ENCODE data around the gene KAZN.

KAZN gene

GRCh38 chr1:14590411-14591180, 7.9 kb upstream of the KAZN start:
- no peak for DNase-seq

- DNase-seq: no peak
Observed at GRCh38 chr1:14591600-14591999, 6.9 kb upstream of the KAZN start.

DNA sequence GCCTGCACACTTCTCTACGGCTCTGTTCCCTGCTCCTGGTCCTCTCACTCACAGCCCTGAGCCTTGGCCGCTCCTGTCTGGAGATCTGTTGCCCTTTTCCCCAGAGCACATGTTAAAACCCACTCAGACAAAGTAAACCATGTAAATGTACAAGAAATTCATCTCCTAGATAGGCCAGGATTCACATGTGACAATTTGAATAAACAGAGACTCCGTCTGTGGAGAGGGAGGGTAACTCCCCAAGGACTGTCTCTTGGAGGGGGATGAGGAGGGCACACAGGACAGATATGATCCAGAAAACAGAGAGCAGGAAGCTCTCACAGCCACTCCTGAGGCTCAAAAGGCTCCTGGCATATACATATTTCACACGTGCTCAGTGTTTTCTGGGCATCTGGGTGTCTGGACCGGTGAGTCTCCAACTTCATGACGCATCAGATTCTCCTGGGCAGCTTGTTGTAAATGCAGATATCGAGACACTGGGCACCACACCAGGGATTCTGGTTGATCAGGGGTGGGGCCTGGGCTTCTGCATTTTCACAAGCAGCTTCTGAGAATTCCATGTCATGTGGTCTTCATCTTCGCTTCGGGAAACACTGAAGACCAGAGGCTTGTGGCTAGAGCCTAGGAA, 6.4 kb upstream of the KAZN start:
- DNase-seq: no peak

- DNase-seq: no peak
Observed at GRCh38 chr1:14593302-14593701, 5.2 kb upstream of the KAZN start.

DNA sequence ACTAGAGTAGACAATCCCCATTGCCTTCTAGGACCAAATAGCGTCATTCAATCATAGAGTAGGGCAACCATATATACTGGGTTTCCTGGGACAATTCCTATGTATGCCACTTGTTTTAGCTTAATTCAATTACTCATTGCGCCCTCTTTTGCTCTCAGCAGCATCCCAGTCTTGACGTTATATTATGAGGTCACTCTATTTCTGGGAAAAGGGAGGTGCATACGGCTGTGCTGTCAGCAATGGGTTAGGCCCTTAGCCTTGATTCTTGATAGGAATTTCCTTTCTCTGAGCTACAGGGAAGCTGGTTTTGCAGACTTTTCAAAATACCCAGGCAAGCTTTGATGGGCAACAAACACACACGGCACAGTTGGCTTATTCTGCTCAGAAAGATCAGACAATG, 4.4 kb upstream of the KAZN start:
- DNase-seq: no peak

GRCh38 chr1:14596591-14596990, 1.9 kb upstream of the KAZN start:
- DNase-seq: no peak

GRCh38 chr1:14597343-14598006, 1.0 kb upstream of the KAZN start:
- no peak for DNase-seq

DNA sequence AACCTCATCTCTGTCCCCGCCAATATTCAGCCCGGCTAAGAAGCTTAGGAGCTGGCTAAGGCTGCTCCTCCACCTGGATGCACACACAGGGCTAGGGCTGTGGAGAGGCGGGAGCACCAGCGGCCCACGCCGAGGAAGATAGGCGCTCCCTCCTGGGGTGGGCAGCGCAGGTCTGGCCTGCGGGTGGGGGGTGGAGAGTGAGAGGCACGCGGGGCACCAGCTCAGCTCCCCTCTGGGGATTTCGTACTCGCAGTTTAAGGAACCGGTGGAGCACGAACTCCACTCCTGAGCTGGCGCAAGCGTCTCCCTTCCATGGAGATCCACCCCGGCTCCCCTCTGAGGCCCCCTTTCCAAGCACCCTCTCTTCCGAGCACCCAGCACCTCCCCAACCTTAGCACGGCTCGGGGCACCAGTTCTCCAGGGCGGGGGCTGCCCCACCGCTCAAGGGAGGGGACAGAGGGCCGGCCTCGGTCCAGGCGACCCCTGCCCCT, 433 bp upstream of the KAZN start:
- peak; percentile 27 for DNase-seq

DNA sequence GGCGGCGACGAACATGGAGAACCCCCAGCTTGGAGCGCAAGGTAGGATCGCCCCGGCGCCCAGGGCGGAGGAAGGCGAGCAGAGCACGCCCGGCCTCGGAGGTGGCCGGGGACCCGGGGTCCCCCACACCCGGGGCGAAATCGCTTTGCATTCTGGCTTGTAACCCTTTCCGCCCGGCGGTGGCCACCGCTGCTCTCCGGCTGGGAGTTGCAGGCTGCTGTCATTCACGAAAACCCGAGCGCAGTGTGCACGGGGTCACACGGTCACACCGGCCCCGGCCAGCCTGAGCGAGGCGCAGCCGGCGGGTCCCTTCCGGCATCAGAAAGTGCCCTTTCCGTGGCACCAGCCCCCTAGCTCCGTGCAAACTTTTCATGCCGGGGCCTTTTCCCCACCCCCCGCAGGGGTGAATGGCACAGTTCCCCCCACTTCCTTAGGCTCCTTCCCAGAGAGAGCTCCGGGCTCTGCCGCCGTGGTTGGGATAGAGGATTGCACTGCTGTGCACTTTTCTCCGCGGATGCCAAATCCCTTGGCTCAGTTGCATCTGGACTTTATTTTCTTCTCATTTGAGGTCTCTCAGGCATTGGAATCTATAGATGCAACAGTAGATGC, 802 bp downstream of the KAZN start:
- DNase-seq: no peak

DNA sequence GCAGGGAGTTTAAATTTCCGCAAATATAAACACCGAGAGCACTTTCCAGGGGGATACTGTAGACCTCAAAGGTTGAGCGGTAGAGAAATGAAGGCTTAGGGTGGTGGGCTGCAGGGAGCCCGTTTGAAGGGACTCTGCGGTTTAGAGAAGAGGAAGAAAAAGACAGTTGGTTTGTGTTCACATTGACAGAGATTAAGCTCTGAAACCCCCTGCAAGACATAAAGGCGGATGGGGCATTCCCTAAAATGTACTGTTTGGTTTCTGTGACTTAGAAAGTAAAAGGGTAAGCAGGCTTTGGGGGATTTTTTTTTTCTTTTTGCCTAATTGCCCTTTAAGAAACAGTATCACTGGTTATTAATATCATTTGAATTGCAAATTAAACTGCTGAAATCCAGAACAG, 1.3 kb downstream of the KAZN start:
- DNase-seq: no peak

DNA sequence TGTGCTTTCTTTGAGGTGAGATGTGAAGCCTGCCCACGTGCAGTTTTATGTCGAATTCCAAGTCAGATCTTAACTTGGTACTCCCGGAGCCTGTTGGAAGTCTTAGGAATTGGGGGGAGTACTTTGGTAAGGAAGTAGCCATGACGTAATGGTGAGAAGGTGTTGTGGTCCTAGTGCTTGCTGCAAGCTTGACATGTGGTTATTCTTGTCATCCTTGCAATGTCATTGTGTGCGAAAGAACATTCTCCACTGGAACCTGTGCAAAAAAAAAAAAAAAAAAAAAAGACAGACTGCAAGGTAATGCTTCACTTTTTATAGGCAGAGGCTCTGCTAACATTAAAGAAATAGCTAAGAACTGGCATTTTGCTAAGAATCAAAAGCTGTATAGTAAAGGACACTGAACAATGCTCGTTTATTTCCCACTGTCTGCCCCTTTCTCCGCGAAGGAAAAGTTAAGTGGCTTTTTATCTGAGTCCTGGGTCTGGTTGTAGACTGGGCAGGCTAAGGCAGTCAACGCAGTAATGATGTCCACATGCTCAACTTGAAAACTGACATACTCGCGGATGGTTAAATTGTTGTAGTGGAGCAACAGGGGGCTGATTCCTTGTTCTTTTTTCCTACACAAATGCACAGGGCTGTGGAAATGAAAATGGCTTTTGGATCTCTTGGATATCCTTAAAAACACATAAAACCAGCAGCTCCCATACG, 2.1 kb downstream of the KAZN start:
- no peak for DNase-seq

DNA sequence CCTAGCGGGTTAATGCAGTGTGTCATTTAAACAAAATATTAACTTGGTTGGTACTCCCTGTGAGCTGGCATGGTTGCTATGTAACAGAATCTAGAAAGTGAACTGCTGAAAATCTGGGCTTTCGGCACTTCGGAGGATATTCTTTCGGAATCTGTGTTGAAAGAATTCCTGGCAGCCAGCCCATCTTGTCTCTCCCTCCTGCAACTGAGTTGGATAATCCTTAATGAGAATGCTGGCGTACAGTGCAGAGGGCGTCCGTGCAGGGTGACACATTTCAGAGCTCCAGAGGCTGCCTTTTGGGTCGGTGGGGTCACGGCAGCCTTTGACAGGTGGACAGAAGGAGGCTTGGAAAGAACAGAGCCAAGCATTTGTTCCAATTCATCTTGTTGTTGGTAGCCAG, 3.7 kb downstream of the KAZN start:
- DNase-seq: peak; percentile 41

- DNase-seq: no peak
Observed at GRCh38 chr1:14603645-14604044, 5.2 kb downstream of the KAZN start.

DNA sequence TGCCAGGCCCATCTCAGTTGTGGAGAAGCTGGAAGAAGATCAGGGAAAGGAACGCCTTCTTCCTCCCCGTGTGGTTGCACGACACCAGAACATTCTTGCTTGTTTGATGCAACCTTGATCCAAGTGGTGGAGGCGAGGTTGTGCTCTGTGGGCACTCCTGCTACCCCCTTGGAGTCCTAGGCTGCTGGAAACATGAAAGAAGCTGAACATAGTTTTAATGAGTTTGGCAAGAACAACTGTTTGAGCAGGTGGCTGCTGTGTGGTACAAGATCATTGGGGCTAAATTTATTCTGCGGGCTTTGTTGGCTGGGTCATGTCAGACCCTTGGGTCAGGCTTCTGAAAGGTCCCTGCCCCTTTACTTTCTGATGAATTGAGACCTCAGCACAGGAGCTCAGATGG, 5.9 kb downstream of the KAZN start:
- DNase-seq: no peak

- no peak for DNase-seq
Observed at GRCh38 chr1:14605945-14606344, 7.5 kb downstream of the KAZN start.

DNA sequence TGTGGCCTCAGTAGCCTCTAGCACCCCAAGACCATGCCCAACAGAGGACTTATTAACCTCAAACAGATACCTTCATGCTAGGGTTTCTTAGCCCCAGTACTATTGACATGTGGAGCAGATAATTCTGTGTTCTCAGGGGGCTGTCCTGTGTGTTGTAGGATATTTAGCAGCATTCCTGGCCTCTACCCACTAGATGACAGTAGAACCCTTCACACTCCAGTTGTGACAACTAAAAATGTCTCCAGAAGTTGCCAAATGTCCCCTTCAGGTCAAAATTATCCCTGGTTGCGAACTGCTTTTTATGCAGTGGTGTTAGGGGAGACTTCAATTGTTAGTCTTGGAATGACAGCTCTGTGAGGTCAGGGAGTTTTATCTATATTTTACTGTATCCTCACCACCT, 8.1 kb downstream of the KAZN start:
- peak; percentile 22 for DNase-seq

- no peak for DNase-seq
Observed at GRCh38 chr1:14607295-14607694, 8.8 kb downstream of the KAZN start.

- no peak for DNase-seq
Observed at GRCh38 chr1:14608308-14608707, 9.8 kb downstream of the KAZN start.

DNA sequence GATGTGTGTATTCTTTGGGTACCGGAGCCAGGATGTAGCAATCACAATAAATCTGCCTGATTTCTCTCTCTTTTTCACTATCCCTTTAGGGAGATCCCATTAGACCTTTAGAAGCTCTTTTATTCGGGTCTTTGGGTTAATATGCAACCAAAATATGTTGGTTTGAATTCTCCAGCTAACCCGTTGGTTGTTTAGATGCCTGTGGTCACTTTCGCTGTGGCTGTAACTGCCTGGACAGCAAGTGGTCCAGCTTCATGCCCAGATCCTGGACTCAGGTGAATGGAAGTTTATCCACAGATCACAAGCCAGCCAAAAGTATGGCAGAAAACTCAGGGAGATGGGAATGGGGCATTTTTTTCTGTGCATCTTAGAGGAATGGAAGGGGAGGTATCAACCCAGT, 12.3 kb downstream of the KAZN start:
- DNase-seq: no peak

DNA sequence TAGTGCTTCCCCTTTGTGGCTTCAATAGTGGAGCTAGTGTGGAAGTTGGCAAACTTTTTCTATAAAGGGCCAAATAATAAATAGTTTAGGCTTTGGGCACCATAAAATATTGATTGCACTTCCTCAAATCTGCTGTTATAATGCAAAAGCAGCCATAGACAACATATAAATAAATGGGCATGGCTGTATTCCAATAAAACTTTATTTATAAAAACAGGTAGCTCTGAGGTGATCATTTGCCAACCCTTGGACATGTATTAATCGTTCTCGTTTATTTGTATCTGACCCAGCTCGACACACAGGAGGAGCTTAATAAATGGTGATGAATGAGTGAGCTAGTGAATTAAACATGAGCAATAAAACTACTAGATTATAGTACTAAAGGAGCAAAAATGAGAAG, 13.3 kb downstream of the KAZN start:
- DNase-seq: no peak

DNA sequence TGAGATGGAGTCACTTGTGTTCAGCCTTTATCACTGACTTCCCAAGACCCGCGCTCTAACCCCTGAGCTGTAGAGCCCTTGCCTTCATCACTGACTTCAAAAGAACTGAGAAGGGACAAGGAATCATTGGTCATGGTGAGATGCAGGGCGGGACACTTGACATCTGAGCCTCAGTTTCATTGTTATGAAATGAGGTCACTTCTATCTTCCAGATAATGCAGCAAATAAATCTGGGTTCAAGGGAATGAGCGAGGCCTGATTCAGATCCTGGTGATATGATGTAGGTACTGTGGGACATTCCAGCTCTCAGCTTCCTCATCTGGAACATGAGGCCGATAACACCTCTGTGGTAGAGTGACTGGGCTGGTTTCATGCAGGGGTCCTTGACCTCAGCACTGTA, 13.8 kb downstream of the KAZN start:
- DNase-seq: no peak

DNA sequence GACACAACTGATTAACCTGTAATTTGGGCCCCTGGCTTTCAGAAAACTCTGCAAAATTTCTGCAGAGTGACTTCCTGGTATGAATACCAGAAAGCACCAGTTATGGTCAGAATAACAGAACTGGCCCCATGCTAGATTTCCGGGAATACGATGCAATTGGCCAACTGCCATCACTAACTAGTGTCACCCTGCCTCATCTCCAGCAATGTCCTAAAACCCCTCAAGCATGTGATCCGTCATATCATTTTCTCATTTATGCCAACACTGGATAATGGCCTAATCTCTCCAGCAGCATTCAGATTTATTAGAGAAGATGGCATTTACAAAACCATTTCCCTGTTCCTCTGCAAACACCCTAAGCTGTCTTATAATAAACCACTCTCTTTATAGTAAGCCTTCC, 15.4 kb downstream of the KAZN start:
- DNase-seq: no peak

DNA sequence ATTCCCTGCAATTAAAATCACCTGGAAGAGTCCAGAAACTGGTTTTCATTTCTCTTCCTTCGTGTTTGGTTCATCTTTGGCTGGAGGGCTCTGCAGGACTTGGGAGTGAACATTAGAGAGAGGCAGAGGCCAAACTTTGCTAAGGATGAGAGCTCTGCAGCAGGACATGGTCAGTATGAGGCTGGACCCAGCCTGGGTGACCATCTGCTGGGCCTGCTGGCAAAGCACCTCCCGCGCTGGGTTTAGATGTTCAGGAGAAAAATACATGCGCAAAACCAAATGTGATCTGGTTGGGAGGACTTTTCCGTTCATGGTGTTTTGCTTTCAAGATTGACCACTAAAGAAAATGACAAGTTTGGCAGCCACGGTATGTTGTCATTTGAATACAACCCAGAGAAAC, 15.9 kb downstream of the KAZN start:
- no peak for DNase-seq

Data from NCI-H82 (cell line).